PC-9 (cell line): ENCODE results near the gene PPIE. TPM values are rescaled to one million over a fixed set of nuclear protein-coding genes. Genes with fewer than 3 reads are reported as not detected.

ENCODE experiments used
- BruUV-seq: library from RNA; stranded (reverse); fragments of 400-500 nt; replicated peaks from 2 replicates; lab custom pipeline; 2021; lab: Mats Ljungman, UMichigan
- CTCF ChIA-PET: fragments of 300-600 bp; sonication (Branson Sonifier 250); formaldehyde crosslinking; loops from one replicate; lab custom pipeline; 2022; ENCODE audit warnings: antibody characterized with exemption; lab: Charles Lee
- POLR2A ChIA-PET: fragments of 300-600 bp; sonication (Branson Sonifier 250); formaldehyde crosslinking; loops from one replicate; lab custom pipeline; 2022; ENCODE audit warnings: antibody characterized with exemption; ENCODE audit not compliant: unreplicated experiment; lab: Charles Lee
- DNase-seq, 2 experiments: peaks; one replicate each; pipeline versions ENCODE4 v3.0.0 to v3.0.0-alpha.2; 2015 to 2022; ENCODE audit warnings: mixed read lengths in 1 of 2
- H2AFZ ChIP-seq: fragments of 200-600 bp; sonication (generic); 2 replicates; pipeline ENCODE4 v1.8.1; 2017; ENCODE audit warnings: antibody characterized with exemption
- H3F3A ChIP-seq: fragments of 200-600 bp; sonication (generic); 2 replicates; pipeline ENCODE4 v1.8.1; 2017; ENCODE audit warnings: antibody characterized with exemption, mild to moderate bottlenecking, low read depth; ENCODE audit not compliant: insufficient read depth
- H3K27ac ChIP-seq: fragments of 200-600 bp; sonication (generic); 2 replicates; pipeline ENCODE4 v1.6.1; 2016; ENCODE audit warnings: mixed run types
- H3K27me3 ChIP-seq: fragments of 200-600 bp; sonication (generic); 2 replicates; pipeline ENCODE4 v1.6.1; 2016; ENCODE audit warnings: low read depth, mixed run types; ENCODE audit not compliant: insufficient read depth
- H3K36me3 ChIP-seq: fragments of 200-600 bp; sonication (generic); 2 replicates; pipeline ENCODE4 v1.6.1; 2016; ENCODE audit warnings: low read depth, mixed run types
- H3K4me1 ChIP-seq: fragments of 200-600 bp; sonication (generic); replicated peaks from 2 replicates; pipeline ENCODE4 v1.6.1; 2016; ENCODE audit warnings: mixed run types; ENCODE audit not compliant: insufficient read depth
- H3K4me2 ChIP-seq: fragments of 200-600 bp; sonication (generic); 2 replicates; pipeline ENCODE4 v1.6.1; 2017; ENCODE audit warnings: mixed run types
- H3K4me3 ChIP-seq: fragments of 200-600 bp; sonication (generic); 2 replicates; pipeline ENCODE4 v1.6.1; 2016; ENCODE audit warnings: mixed run types
- H3K79me2 ChIP-seq: fragments of 200-600 bp; sonication (generic); 2 replicates; pipeline ENCODE4 v1.6.1; 2017; ENCODE audit warnings: low read depth, mixed run types
- H3K9me2 ChIP-seq: fragments of 200-600 bp; sonication (generic); 2 replicates; pipeline ENCODE4 v1.8.1; 2017; ENCODE audit warnings: mild to moderate bottlenecking; ENCODE audit not compliant: insufficient read depth
- H3K9me3 ChIP-seq: fragments of 200-600 bp; sonication (generic); 2 replicates; pipeline ENCODE4 v1.8.1; 2016; ENCODE audit warnings: low read depth; ENCODE audit not compliant: insufficient read depth
- H4K20me1 ChIP-seq: fragments of 200-600 bp; sonication (generic); 2 replicates; pipeline ENCODE4 v1.8.1; 2017; ENCODE audit not compliant: insufficient read depth
- EZH2 ChIP-seq: fragments of 200-600 bp; sonication (generic); IDR thresholded peaks from 2 replicates; pipeline ENCODE4 v1.8.0; 2017; ENCODE audit warnings: antibody characterized with exemption, low read depth
- intact Hi-C: fragments of 100-400 bp; cut with micrococcal nuclease; formaldehyde crosslinking; loops from one replicate; pipeline ENCODE4 v1.10.0; 2022; ENCODE audit not compliant: unreplicated experiment
- total RNA-seq: library from RNA; stranded (reverse); gene quantifications from 2 replicates; pipeline ENCODE4 v1.2.3, GENCODE V29; 2021
- TF ChIP-seq, protein P1 (sequence below): fragments of 200-600 bp; sonication (generic); conservative IDR thresholded peaks from 2 replicates; pipeline ENCODE4 v1.6.1; 2017; ENCODE audit warnings: mixed run types, antibody characterized with exemption, mild to moderate bottlenecking, moderate library complexity

PPIE gene
- total RNA-seq, 1 experiment from 2014 or later, result 81.1 TPM

DNA sequence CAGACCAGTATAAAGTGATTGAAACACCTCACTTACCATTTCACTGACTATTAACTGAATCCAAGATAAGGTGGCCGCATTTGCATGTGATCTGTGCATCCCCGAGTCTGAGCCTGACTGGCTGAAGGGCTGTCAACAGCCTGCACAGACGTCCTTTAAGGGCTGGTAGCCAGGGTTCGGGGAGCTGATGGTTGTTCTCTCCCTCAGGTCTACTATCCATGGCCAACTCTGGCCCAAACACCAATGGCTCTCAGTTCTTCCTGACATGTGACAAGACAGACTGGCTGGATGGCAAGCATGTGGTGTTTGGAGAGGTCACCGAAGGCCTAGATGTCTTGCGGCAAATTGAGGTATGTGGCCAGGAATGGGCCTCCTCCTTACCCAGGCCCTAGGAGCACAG lies 14.0 kb downstream of the PPIE start:
- Histone ChIP-seq H3K4me1 (no peaks in the 10 kb centered on the region), H3K27me3 (no peaks in the 10 kb centered on the region), H3K79me2 (no peaks in the 10 kb centered on the region), H3K4me2 (no peak overlapping the region), H2AFZ (no peak overlapping the region), H3K27ac (no peak overlapping the region), H3K36me3 (peaks cover 10% of the 10 kb centered on the region; the same call in 1 of the 2 replicates), H3K9me2 (no peaks in the 10 kb centered on the region), H4K20me1 (no peaks in the 10 kb centered on the region), H3K9me3 (no peaks in the 10 kb centered on the region), H3F3A (no peaks in the 10 kb centered on the region), H3K4me3 (no peak overlapping the region)
- CTCF ChIA-PET, result no interaction called here
- POLR2A ChIA-PET, result no interaction called here
- intact Hi-C loops, result no loop called here
- TF ChIP-seq EZH2, result no peak
- TF ChIP-seq, protein P1, sequence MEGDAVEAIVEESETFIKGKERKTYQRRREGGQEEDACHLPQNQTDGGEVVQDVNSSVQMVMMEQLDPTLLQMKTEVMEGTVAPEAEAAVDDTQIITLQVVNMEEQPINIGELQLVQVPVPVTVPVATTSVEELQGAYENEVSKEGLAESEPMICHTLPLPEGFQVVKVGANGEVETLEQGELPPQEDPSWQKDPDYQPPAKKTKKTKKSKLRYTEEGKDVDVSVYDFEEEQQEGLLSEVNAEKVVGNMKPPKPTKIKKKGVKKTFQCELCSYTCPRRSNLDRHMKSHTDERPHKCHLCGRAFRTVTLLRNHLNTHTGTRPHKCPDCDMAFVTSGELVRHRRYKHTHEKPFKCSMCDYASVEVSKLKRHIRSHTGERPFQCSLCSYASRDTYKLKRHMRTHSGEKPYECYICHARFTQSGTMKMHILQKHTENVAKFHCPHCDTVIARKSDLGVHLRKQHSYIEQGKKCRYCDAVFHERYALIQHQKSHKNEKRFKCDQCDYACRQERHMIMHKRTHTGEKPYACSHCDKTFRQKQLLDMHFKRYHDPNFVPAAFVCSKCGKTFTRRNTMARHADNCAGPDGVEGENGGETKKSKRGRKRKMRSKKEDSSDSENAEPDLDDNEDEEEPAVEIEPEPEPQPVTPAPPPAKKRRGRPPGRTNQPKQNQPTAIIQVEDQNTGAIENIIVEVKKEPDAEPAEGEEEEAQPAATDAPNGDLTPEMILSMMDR, result no peak
- no TSS peak for BruUV-seq
- no peak for DNase-seq

DNA sequence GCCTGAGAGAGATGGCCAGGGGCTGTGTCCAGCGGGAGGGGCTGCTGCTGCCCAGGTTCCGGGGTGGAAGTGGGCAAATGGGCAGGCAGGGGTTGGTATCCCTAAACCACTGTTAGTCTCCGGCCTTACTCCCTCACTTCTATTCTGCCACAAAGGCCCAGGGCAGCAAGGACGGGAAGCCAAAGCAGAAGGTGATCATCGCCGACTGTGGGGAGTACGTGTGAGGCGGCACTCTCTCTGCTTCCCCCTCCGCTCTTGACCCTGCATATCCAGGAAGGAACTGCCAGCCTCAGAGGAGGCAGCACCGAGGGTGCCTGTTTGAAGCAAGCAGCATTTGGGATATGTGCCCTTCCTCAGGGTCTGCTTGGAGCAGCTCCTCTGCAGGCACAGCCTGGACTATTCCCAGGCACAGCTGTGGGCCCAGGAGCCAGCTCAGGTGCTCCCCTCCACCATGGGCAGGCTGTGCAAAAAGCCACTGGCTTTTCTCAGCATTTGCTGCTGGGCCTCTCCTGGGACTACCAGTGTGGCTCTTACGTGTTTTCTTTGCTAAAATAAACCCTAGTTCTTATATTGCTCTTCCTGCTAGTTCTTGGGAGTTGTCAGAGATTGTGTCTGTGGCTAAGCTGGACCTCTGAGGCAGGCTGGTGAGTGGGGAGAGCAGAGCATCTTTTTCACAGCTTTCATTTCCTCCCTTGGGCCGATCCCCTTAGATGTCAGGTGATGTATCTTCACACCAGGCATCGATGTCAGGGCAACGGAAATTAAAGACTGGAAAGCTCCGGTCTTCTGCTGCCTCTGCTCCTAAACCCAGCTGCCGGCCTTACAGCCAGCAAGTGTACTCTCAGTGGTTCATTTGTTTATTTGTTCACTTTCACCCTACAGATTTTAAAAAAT lies 14.7 kb downstream of the PPIE start:
- no peak overlapping the region for H3K4me2 ChIP-seq
- H3K9me2 ChIP-seq, result no peaks in the 10 kb centered on the region
- BruUV-seq, result no TSS peak
- no peak overlapping the region for H3K27ac ChIP-seq
- ChIA-PET CTCF (no interaction called here), POLR2A (no interaction called here)
- peaks cover 10% of the 10 kb centered on the region; the same call in 1 of the 2 replicates for H3K36me3 ChIP-seq
- no peak overlapping the region for H3K4me3 ChIP-seq
- DNase-seq, result no peak
- no peaks in the 10 kb centered on the region for H3K27me3 ChIP-seq
- no peaks in the 10 kb centered on the region for H3K9me3 ChIP-seq
- TF ChIP-seq, protein P1, result no peak
- TF ChIP-seq EZH2, result no peak
- no peaks in the 10 kb centered on the region for H3F3A ChIP-seq
- H2AFZ ChIP-seq, result no peak overlapping the region
- intact Hi-C loops, result no loop called here
- H3K79me2 ChIP-seq, result no peaks in the 10 kb centered on the region
- H4K20me1 ChIP-seq, result no peaks in the 10 kb centered on the region
- H3K4me1 ChIP-seq, result no peaks in the 10 kb centered on the region

DNA sequence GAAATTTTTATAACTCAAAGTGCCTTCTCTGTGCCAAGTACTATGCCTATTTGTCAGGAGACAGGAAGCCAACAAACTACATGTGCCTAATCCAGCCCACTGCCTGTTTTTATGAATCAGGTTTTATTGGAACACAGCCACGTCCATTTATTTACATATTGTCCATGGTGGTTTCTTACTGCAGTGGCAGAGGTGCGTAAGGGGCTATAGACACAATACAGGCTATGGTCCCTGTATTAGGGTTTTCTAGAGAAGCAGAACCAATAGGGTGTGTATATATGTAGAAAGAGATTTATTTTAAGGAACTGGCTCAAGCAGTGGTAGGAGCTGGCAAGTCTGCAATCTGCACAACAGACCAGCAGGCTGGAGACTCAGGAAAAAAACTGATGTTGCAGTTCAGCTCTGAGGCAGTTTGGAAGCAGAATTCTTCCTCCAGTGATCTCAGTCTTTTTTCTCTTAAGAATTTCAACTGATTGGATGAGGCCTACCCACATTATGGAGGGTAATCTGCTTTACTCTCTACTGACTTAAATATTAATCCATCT lies 15.4 kb downstream of the PPIE start:
- no peak for TF ChIP-seq EZH2
- TF ChIP-seq, protein P1, result no peak
- CTCF ChIA-PET, result no interaction called here
- Histone ChIP-seq H4K20me1 (no peaks in the 10 kb centered on the region), H3K36me3 (peaks cover 7% of the 10 kb centered on the region; the same call in 1 of the 2 replicates), H3K9me2 (no peaks in the 10 kb centered on the region), H3K4me1 (no peaks in the 10 kb centered on the region), H3F3A (no peaks in the 10 kb centered on the region), H3K27ac (no peak overlapping the region), H3K27me3 (no peaks in the 10 kb centered on the region), H3K9me3 (no peaks in the 10 kb centered on the region), H2AFZ (no peak overlapping the region), H3K79me2 (no peaks in the 10 kb centered on the region), H3K4me2 (no peak overlapping the region), H3K4me3 (no peak overlapping the region)
- POLR2A ChIA-PET, result no interaction called here
- DNase-seq, result no peak
- no TSS peak for BruUV-seq
- intact Hi-C loops, result no loop called here
